Kidney (tissue), 14 donors: ENCODE measurements around the gene R3HDM1. TPM values are rescaled to one million over a fixed set of nuclear protein-coding genes. Genes with fewer than 3 reads are reported as not detected.

Source experiments
- DNase-seq, 5 donors: peaks; one replicate each; pipeline ENCODE4 v3.0.0-alpha.2; 2013 to 2020
- FAIRE-seq: peaks from 2 replicates; lab custom pipeline; 2012; peaks lifted over from hg19 to GRCh38; lab: Jason Lieb, UNC
- H3K27ac ChIP-seq, 2 donors: one replicate each; pipeline ENCODE4 v1.7.0; 2013; ENCODE audit warnings: low read depth in 2 of 2, low read length in 2 of 2, inconsistent platforms in 1 of 2
- H3K27me3 ChIP-seq: one replicate; pipeline ENCODE4 v1.7.1; 2013; ENCODE audit warnings: low read length, inconsistent platforms; ENCODE audit not compliant: control insufficient read depth, insufficient read depth
- H3K36me3 ChIP-seq, 3 donors: one replicate each; pipeline versions ENCODE4 v1.7.0 to v1.7.1; 2013; ENCODE audit warnings: low read length in 3 of 3, control low read depth in 1 of 3, inconsistent platforms in 1 of 3; ENCODE audit not compliant: insufficient read depth in 3 of 3, control insufficient read depth in 2 of 3
- H3K4me1 ChIP-seq, 3 donors: one replicate each; pipeline versions ENCODE4 v1.7.0 to v1.7.1; 2013; ENCODE audit warnings: low read length in 3 of 3, inconsistent platforms in 1 of 3, low read depth in 1 of 3; ENCODE audit not compliant: control insufficient read depth in 2 of 3, insufficient read depth in 2 of 3
- H3K4me3 ChIP-seq, 3 donors: one replicate each; pipeline versions ENCODE4 v1.7.0 to v1.8.1; 2013; ENCODE audit warnings: low read length in 3 of 3, control low read depth in 1 of 3, inconsistent platforms in 1 of 3
- H3K9ac ChIP-seq, 3 donors: one replicate each; pipeline versions ENCODE4 v1.7.0 to v1.7.1; 2013; ENCODE audit warnings: low read length in 3 of 3, control low read depth in 1 of 3, inconsistent platforms in 1 of 3
- H3K9me3 ChIP-seq, 3 donors: one replicate each; pipeline versions ENCODE4 v1.7.0 to v1.7.1; 2013; ENCODE audit warnings: low read length in 3 of 3, control low read depth in 1 of 3, inconsistent platforms in 1 of 3; ENCODE audit not compliant: control insufficient read depth in 2 of 3, insufficient read depth in 1 of 3
- CTCF ChIP-seq: IDR thresholded peaks from 3 replicates; pipeline ENCODE4 v1.5.1; 2012; ENCODE audit warnings: mild to moderate bottlenecking, moderate library complexity, borderline replicate concordance; ENCODE audit not compliant: insufficient read depth; ENCODE audit errors: extremely low read depth
- intact Hi-C: fragments of 100-400 bp; cut with DNase I; formaldehyde crosslinking; loops from one replicate; pipeline ENCODE4 v1.11.1; 2022
- polyA plus RNA-seq: library from polyadenylated mRNA; stranded (reverse); fragments of 350-450 nt; fragmentation: Illumina TruSeq; extraction: RNeasy Lipid Tissue Mini Kit (QIAGEN cat#74804); gene quantifications from one replicate; pipeline ENCODE4 v1.2.3, GENCODE V29; 2014; ENCODE audit warnings: low read depth, low replicate concordance; ENCODE audit not compliant: insufficient read depth
- total RNA-seq: library from RNA; stranded (reverse); fragmentation: NEBNext Ultra II Directional; extraction: Animal tissue kit (Norgen Biotek cat#: 25700); gene quantifications from one replicate; pipeline ENCODE4 v1.2.1, GENCODE V29; 2021
- donor health status: control.
- donor health status: control.
- donor health status: control.
- donor health status: control.
- donor health status: control.
- donor health status: DM: yes; HTN: yes; CAD: no.
- donor health status: Normal renal cell carcinoma (clear cell type).

R3HDM1 gene
- total and polyA plus RNA-seq, 2 donors from 2014 or later = 9.2 to 31.8 TPM

DNA sequence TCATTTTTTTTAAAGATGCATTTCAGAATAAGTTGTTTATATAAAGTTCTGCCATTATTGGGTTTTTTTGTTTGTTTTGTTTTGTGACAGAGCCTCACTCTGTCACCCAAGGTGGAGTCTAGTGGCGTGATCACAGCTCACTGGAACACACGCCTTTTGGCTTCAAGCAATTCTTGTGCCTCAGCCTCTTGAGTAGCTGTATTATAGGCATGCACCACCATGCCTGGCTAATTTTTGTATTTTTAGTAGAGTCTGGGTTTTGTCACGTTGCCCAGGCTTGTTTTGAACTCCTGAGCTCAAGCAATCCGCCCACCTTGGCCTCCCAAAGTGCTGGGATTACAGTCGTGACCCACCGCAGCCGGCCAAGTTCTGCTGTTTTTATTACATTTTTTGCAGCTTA, 72.3 kb downstream of the R3HDM1 start:
- no peaks in the 10 kb centered on the region for H3K9me3 ChIP-seq
- intact Hi-C loops = no loop called here
- H3K27ac ChIP-seq = no peak overlapping the region
- no peak for TF ChIP-seq CTCF
- H3K36me3 ChIP-seq = no peaks in the 10 kb centered on the region
- FAIRE-seq = no peak
- H3K9ac ChIP-seq = no peak overlapping the region
- H3K4me3 ChIP-seq = no peak overlapping the region
- H3K27me3 ChIP-seq = no peaks in the 10 kb centered on the region
- no peak for DNase-seq
- no peaks in the 10 kb centered on the region for H3K4me1 ChIP-seq

DNA sequence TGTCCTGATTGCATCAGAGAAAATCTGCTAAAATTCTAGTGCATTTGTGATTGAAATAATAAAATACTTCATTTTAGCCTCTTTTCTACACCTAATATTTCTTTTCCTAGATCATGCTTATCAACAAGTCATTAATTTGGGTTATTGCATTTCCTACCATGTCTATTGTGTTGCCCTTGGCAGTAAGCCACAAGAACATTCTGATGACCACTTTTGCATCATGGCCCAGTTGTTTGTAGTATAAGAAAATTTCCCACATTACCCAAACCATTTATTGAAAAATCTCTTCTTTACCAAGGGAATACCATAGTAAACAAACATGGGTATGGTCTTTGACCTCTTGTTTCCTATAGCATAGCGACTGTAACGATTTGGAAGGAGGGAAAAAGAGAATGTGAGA, 76.3 kb downstream of the R3HDM1 start:
- Histone ChIP-seq H3K9me3 (no peaks in the 10 kb centered on the region), H3K4me1 (no peaks in the 10 kb centered on the region), H3K27ac (no peak overlapping the region), H3K4me3 (no peak overlapping the region), H3K27me3 (no peaks in the 10 kb centered on the region), H3K36me3 (no peaks in the 10 kb centered on the region), H3K9ac (no peak overlapping the region)
- TF ChIP-seq CTCF = no peak
- DNase-seq (no peak), FAIRE-seq (no peak)
- intact Hi-C loops = no loop called here

- intact Hi-C loops = no loop called here
- no peak for FAIRE-seq
- Histone ChIP-seq H3K4me1 (no peaks in the 10 kb centered on the region), H3K9me3 (no peaks in the 10 kb centered on the region), H3K4me3 (no peak overlapping the region), H3K27me3 (no peaks in the 10 kb centered on the region), H3K27ac (no peak overlapping the region), H3K9ac (no peak overlapping the region), H3K36me3 (no peaks in the 10 kb centered on the region)
- TF ChIP-seq CTCF = no peak
- no peak for DNase-seq
These were observed 81.0 kb downstream of the R3HDM1 start for GRCh38 chr2:135612319-135612718.

GRCh38 chr2:135615404-135615803, 84.1 kb downstream of the R3HDM1 start:
- intact Hi-C loops = no loop called here
- Histone ChIP-seq H3K4me3 (peak overlapping the region in 1 of 3 donors; percentile 21), H3K27ac (no peak overlapping the region), H3K36me3 (no peaks in the 10 kb centered on the region), H3K9ac (no peak overlapping the region), H3K27me3 (no peaks in the 10 kb centered on the region), H3K9me3 (no peaks in the 10 kb centered on the region), H3K4me1 (no peaks in the 10 kb centered on the region)
- DNase-seq = peak in 1 of 5 donors; percentile 4
- no peak for FAIRE-seq
- no peak for TF ChIP-seq CTCF
